K562 (cell line): Measurements from ENCODE around the gene GADD45B. TPM values are rescaled to one million over a fixed set of nuclear protein-coding genes. Genes with fewer than 3 reads are reported as not detected.
A peak's percentile ranks its signal among the peaks of the same experiment; 100 is the strongest.

Experiments
- ATAC-seq: fragments of 200-7000 bp; cut with Tn5 transposase; 3 replicates; pipeline ENCODE4 v1.9.1; 2020; ENCODE audit warnings: moderate library complexity
- BruUV-seq: library from RNA; stranded (reverse); fragments of 400-500 nt; replicated peaks from 2 replicates; lab custom pipeline; 2021; lab: Mats Ljungman, UMichigan
- CTCF ChIA-PET: fragments of 300-600 bp; formaldehyde crosslinking; extraction: SDS; loops from one replicate; lab custom pipeline; 2021; ENCODE audit warnings: low intra/inter-chr PET ratio; lab: Yijun Ruan, JAX
- POLR2A ChIA-PET: fragments of 300-600, 350-650 bp; sonication (Branson Sonifier 250); formaldehyde crosslinking; extraction: SDS; loops from one replicate; lab custom pipeline; 2021; ENCODE audit warnings: antibody characterized with exemption, inconsistent platforms; lab: Yijun Ruan, JAX
- DNase-seq, 4 experiments: peaks; one replicate each; pipeline versions ENCODE4 v3.0.0 to v3.0.0-alpha.2; 2011 to 2018; ENCODE audit warnings: low spot score in 3 of 4, mixed read lengths in 3 of 4; ENCODE audit errors: extremely low read depth in 1 of 4
- FAIRE-seq: peaks from 2 replicates; lab custom pipeline; 2011; peaks lifted over from hg19 to GRCh38; lab: Jason Lieb, UNC
- H2AFZ ChIP-seq: 2 replicates; pipeline ENCODE4 v1.6.0; 2011; ENCODE audit warnings: low read depth, low read length, control low read depth, inconsistent platforms
- H3K27ac ChIP-seq: fragments of 200-600 bp; 3 replicates; pipeline ENCODE4 v1.8.0; 2011; ENCODE audit warnings: low read depth, mild to moderate bottlenecking, control low read depth, inconsistent platforms, low read length, moderate library complexity, mixed read lengths; ENCODE audit errors: extremely low read depth
- H3K27me3 ChIP-seq, 2 experiments: fragments of 300-600 bp in 1 of 2; 2 replicates in 1 of 2; 3 replicates in 1 of 2; pipeline versions ENCODE4 v1.6.0 to v1.8.0; 2011; ENCODE audit warnings: inconsistent platforms in 2 of 2, low read length in 2 of 2, mild to moderate bottlenecking in 1 of 2, mixed read lengths in 1 of 2, moderate library complexity in 1 of 2; ENCODE audit not compliant: control insufficient read depth in 2 of 2, insufficient read depth in 2 of 2
- H3K36me3 ChIP-seq: fragments of 300-600 bp; 3 replicates; pipeline ENCODE4 v1.8.0; 2011; ENCODE audit warnings: mild to moderate bottlenecking, low read length, inconsistent platforms; ENCODE audit not compliant: control insufficient read depth, insufficient read depth
- H3K4me1 ChIP-seq, 2 experiments: fragments of 200-600 bp in 1 of 2; replicated peaks in 1 of 2; 2 replicates in 1 of 2; 3 replicates in 1 of 2; pipeline versions ENCODE4 v1.5.1 to v1.8.0; 2011; ENCODE audit warnings: inconsistent platforms in 2 of 2, low read length in 2 of 2, mild to moderate bottlenecking in 1 of 2, mixed read lengths in 1 of 2, moderate library complexity in 1 of 2; ENCODE audit not compliant: control insufficient read depth in 2 of 2, insufficient read depth in 2 of 2
- H3K4me2 ChIP-seq: 2 replicates; pipeline ENCODE4 v1.6.1; 2011; ENCODE audit warnings: low read length, control low read depth, inconsistent platforms, mixed read lengths; ENCODE audit not compliant: insufficient read depth
- H3K4me3 ChIP-seq: fragments of 200-600 bp; sonication (generic), shearing (Covaris generic); 2 replicates; pipeline ENCODE4 v1.5.1; 2016; ENCODE audit warnings: control low read depth, inconsistent platforms
- H3K79me2 ChIP-seq: fragments of 200-600 bp; 3 replicates; pipeline ENCODE4 v1.8.0; 2011; ENCODE audit warnings: low read length, inconsistent platforms; ENCODE audit not compliant: control insufficient read depth, insufficient read depth
- H3K9ac ChIP-seq, 2 experiments: 2 replicates each; pipeline versions ENCODE4 v1.6.0 to v1.6.1; 2011; ENCODE audit warnings: low read depth in 2 of 2, low read length in 2 of 2, control low read depth in 1 of 2, inconsistent platforms in 1 of 2, mild to moderate bottlenecking in 1 of 2, mixed read lengths in 1 of 2; ENCODE audit not compliant: insufficient read depth in 1 of 2
- H3K9me1 ChIP-seq: one replicate; pipeline ENCODE4 v1.6.0; 2011; ENCODE audit warnings: inconsistent platforms, mild to moderate bottlenecking, low read length, moderate library complexity; ENCODE audit not compliant: control insufficient read depth, insufficient read depth
- H3K9me3 ChIP-seq: replicated peaks from 2 replicates; pipeline ENCODE4 v1.5.1; 2011; ENCODE audit warnings: low read depth, low read length, inconsistent platforms; ENCODE audit not compliant: control insufficient read depth, insufficient read depth
- H4K20me1 ChIP-seq: replicated peaks from 2 replicates; pipeline ENCODE4 v1.6.1; 2011; ENCODE audit warnings: low read length, inconsistent platforms, mixed read lengths; ENCODE audit not compliant: control insufficient read depth, insufficient read depth
- CEBPZ ChIP-seq: fragments of 150-350 bp; IDR thresholded peaks from 2 replicates; pipeline ENCODE4 v1.6.1; 2014; ENCODE audit warnings: low read depth, mild to moderate bottlenecking, low read length, borderline replicate concordance
- E2F3 ChIP-seq: fragments of 250-450 bp; sonication (Bioruptor Pico); IDR thresholded peaks from 2 replicates; pipeline ENCODE4 v1.4.0; 2020; ENCODE audit warnings: mild to moderate bottlenecking
- NBN ChIP-seq: fragments of 450-650 bp; IDR thresholded peaks from 2 replicates; pipeline ENCODE4 v1.6.1; 2016; ENCODE audit warnings: low read depth, mild to moderate bottlenecking
- SNIP1 ChIP-seq: fragments of 450-650 bp; IDR thresholded peaks from 2 replicates; pipeline ENCODE4 v1.7.1; 2017; ENCODE audit warnings: low read depth, mild to moderate bottlenecking
- TAF7 ChIP-seq: fragments of 450-650 bp; IDR thresholded peaks from 2 replicates; pipeline ENCODE4 v1.6.1; 2016; ENCODE audit warnings: missing genetic modification characterization, missing compliant biosample characterization
- TAF9B ChIP-seq: fragments of 450-650 bp; IDR thresholded peaks from 2 replicates; pipeline ENCODE4 v1.6.1; 2018; ENCODE audit warnings: mild to moderate bottlenecking; ENCODE audit not compliant: partially characterized antibody
- TAL1 ChIP-seq: fragments of 450-650 bp; IDR thresholded peaks from 2 replicates; pipeline ENCODE4 v1.6.1; 2016; ENCODE audit warnings: mild to moderate bottlenecking
- ZC3H8 ChIP-seq: fragments of 450-650 bp; IDR thresholded peaks from 2 replicates; pipeline ENCODE4 v1.6.1; 2017
- ZFP36 ChIP-seq: fragments of 150-350 bp; IDR thresholded peaks from 2 replicates; pipeline ENCODE4 v1.6.1; 2018; ENCODE audit warnings: low read length, low read depth; ENCODE audit not compliant: partially characterized antibody
- ZNF121 ChIP-seq: sonication (generic); formaldehyde crosslinking; conservative IDR thresholded peaks from 2 replicates; pipeline ENCODE4 v1.8.0; 2022; ENCODE audit warnings: missing genetic modification reagents
- ZNF174 ChIP-seq: fragments of 250-450 bp; sonication (Bioruptor Pico); IDR thresholded peaks from 2 replicates; pipeline ENCODE4 v1.4.0; 2020; ENCODE audit warnings: mild to moderate bottlenecking
- ZNF324 ChIP-seq: fragments of 250-450 bp; sonication (Bioruptor Pico); IDR thresholded peaks from 2 replicates; pipeline ENCODE4 v1.4.0; 2020; ENCODE audit warnings: mild to moderate bottlenecking
- ZNF766 ChIP-seq: fragments of 200-800 bp; sonication (Bioruptor generic); conservative IDR thresholded peaks from 2 replicates; pipeline ENCODE4 v1.6.1; 2016; ENCODE audit warnings: missing genetic modification characterization, missing compliant biosample characterization
- WGBS: fragments of 100-300 bp; shearing (Covaris generic); methylation state at CpG from one replicate; pipeline ENCODE4 v1.1.6; 2016; ENCODE audit warnings: low coverage, mixed read lengths; ENCODE audit not compliant: insufficient coverage; ENCODE audit errors: missing lambda C conversion rate; 5-methylcytosine and 5-hydroxymethylcytosine counted together
- in situ Hi-C: fragments of 300-500 bp; cut with MboI; formaldehyde crosslinking; loops from 4 replicates; pipeline ENCODE4 v1.15.0; 2018; ENCODE audit warnings: inconsistent platforms, mixed read lengths
- intact Hi-C: fragments of 100-400 bp; cut with micrococcal nuclease; formaldehyde crosslinking; loops from 2 replicates; pipeline ENCODE4 v1.14.2; 2022
- polyA plus RNA-seq, 8 experiments: library from polyadenylated mRNA; depleted of rRNA in 4 of 8; stranded (reverse) in 5 of 8; unstranded in 3 of 8; fragments of >200 nt; fragmentation: Nextera tagmentation in 2 of 8; fragmentation: Illumina TruSeq in 1 of 8; extraction: Ambion mirVana in 2 of 8; extraction: Trizol in 1 of 8; gene quantifications; 2 replicates each; pipeline versions ENCODE4 v1.2.1 to v1.2.3, GENCODE V29; 2011 to 2014; ENCODE audit warnings: inconsistent platforms in 1 of 8, missing spikeins in 1 of 8
- total RNA-seq, 7 experiments: library from RNA; depleted of rRNA in 6 of 7; stranded (reverse); fragments of >200 nt in 6 of 7; fragmentation: Illumina TruSeq in 2 of 7; extraction: Trizol in 2 of 7; gene quantifications; 2 replicates each; pipeline versions ENCODE4 v1.2.1 to v1.2.3, GENCODE V29; 2011 to 2021; ENCODE audit warnings: low replicate concordance in 1 of 7

Gene GADD45B
- total and polyA plus RNA-seq, 9 of the 15 experiments (the other 6 are each of a cell fraction or from before 2014, with no cell fraction given), result 0.06 to 4.1 (median 2.1) TPM

GRCh38 chr19:2482354-2483038 lies 6.6 kb downstream of the GADD45B start:
- Histone ChIP-seq H3K4me1 (peaks cover 0 to 13% of the 10 kb centered on the region in 2 experiments; a peak in 2 of 5 replicates), H3K4me3 (no peak overlapping the region), H3K9me1 (no peaks in the 10 kb centered on the region)
- no peak for DNase-seq
- WGBS, result 13% methylated on average over 10 of the region's 12 CpGs
- no peak for FAIRE-seq
- TF ChIP-seq ZNF174 (CRISPR knock-in tag), result no peak
- TF ChIP-seq ZNF121 (CRISPR knock-in tag), result peak; percentile 48; the same call in 1 of the 2 replicates
- TF ChIP-seq, all 486 proteins: peak for 1
- no peak overlapping the region for H3K9ac ChIP-seq
- no peak overlapping the region for H3K27ac ChIP-seq
- ATAC-seq, result no peak
- no TSS peak for BruUV-seq
- no peaks in the 10 kb centered on the region for H3K36me3 ChIP-seq
- 0 out of 2 replicates have a peak, but pooled peaks cover 5% of the 10 kb centered on the region for H4K20me1 ChIP-seq
- no peak overlapping the region for H3K4me2 ChIP-seq
- H3K27me3 ChIP-seq, result peaks cover 6 to 43% of the 10 kb centered on the region in 2 experiments; a peak in 4 of 5 replicates
- CTCF ChIA-PET, result no interaction called here
- in situ Hi-C loops, result no loop called here
- H3K9me3 ChIP-seq, result no peaks in the 10 kb centered on the region
- intact Hi-C loops, result no loop called here
- POLR2A ChIA-PET, result no interaction called here
- no peaks in the 10 kb centered on the region for H3K79me2 ChIP-seq
- H2AFZ ChIP-seq, result no peak overlapping the region

DNA sequence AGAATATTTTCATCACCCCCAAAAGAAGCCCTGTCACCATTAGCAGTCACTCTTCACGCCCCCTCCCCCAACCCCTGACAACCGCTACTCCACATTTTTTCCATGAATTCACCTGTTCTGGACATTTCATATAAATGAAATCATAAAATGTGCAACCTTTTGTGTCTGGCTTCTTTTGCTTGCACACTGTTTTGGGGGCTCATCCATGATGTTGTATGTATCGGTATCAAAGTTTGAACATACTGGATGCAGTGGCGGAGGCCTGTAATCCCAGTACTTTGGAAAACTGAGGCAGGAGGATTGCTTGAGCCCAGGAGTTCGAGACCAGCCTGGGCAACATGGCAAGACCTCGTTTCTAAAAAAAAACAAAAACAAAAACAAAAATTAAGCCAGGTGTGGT lies 7.2 kb downstream of the GADD45B start:
- Histone ChIP-seq H3K4me3 (no peak overlapping the region), H3K4me2 (no peak overlapping the region), H4K20me1 (0 out of 2 replicates have a peak, but pooled peaks cover 5% of the 10 kb centered on the region), H3K36me3 (no peaks in the 10 kb centered on the region), H3K27me3 (peaks cover 6 to 48% of the 10 kb centered on the region in 2 experiments; a peak in 4 of 5 replicates), H2AFZ (no peak overlapping the region), H3K9me1 (no peaks in the 10 kb centered on the region), H3K27ac (no peak overlapping the region), H3K9me3 (no peaks in the 10 kb centered on the region), H3K4me1 (peaks cover 0 to 8% of the 10 kb centered on the region in 2 experiments; a peak in 2 of 5 replicates), H3K79me2 (no peaks in the 10 kb centered on the region), H3K9ac (no peak overlapping the region)
- intact Hi-C loops, result no loop called here
- CTCF ChIA-PET, result no interaction called here
- no peak for FAIRE-seq
- WGBS, result 5% methylated on average over 6 of the region's 6 CpGs
- in situ Hi-C loops, result no loop called here
- no peak for ATAC-seq
- DNase-seq, result no peak
- TF ChIP-seq ZC3H8, result no peak
- no peak for TF ChIP-seq ZFP36
- TF ChIP-seq ZNF324 (CRISPR knock-in tag), result no peak
- TF ChIP-seq SNIP1, result no peak
- TF ChIP-seq TAL1, result no peak
- TF ChIP-seq ZNF766 (CRISPR knock-in tag), result no peak
- no peak for TF ChIP-seq E2F3
- no peak for TF ChIP-seq TAF9B
- TF ChIP-seq NBN, result no peak
- TF ChIP-seq TAF7, result no peak
- TF ChIP-seq CEBPZ, result no peak
- POLR2A ChIA-PET, result no interaction called here
- BruUV-seq, result no TSS peak
